Gastroesophageal sphincter (tissue), 4 donors: ENCODE results near the gene TPX2. TPM values are rescaled to one million over a fixed set of nuclear protein-coding genes. Genes with fewer than 3 reads are reported as not detected.

Experiments
- ATAC-seq: fragments of 150-250 bp; one replicate; pipeline ENCODE4 v1.9.1; 2016; ENCODE audit warnings: mild to moderate bottlenecking, moderate library complexity
- H3K27ac ChIP-seq, 4 donors: fragments of 200-600 bp; sonication (generic) in 3 of 4; 1 replicate in 3 of 4; 2 replicates in 1 of 4; pipeline ENCODE4 v1.5.1; 2016 to 2019
- H3K27me3 ChIP-seq: fragments of 200-600 bp; sonication (generic); one replicate; pipeline ENCODE4 v1.5.1; 2019
- H3K36me3 ChIP-seq, 2 donors: fragments of 200-600 bp; sonication (generic); one replicate each; pipeline ENCODE4 v1.5.1; 2019; ENCODE audit warnings: control low read depth in 1 of 2
- H3K4me1 ChIP-seq, 3 donors: fragments of 200-600 bp; sonication (generic); 1 replicate in 2 of 3; 2 replicates in 1 of 3; pipeline ENCODE4 v1.5.1; 2016 to 2019; ENCODE audit warnings: control low read depth in 2 of 3
- H3K4me3 ChIP-seq, 2 donors: fragments of 200-600 bp; sonication (generic); one replicate each; pipeline ENCODE4 v1.5.1; 2019; ENCODE audit warnings: mild to moderate bottlenecking in 1 of 2, moderate library complexity in 1 of 2
- H3K9me3 ChIP-seq, 3 donors: fragments of 200-600 bp; sonication (generic); one replicate each; pipeline ENCODE4 v1.5.1; 2017 to 2019; ENCODE audit warnings: control low read depth in 2 of 3
- EP300 ChIP-seq: sonication (generic); formaldehyde crosslinking; IDR thresholded peaks from one replicate; pipeline ENCODE4 v1.6.1; 2017; ENCODE audit warnings: antibody characterized with exemption, mild to moderate bottlenecking
- POLR2A ChIP-seq, 2 donors: fragments of 450-650 bp; IDR thresholded peaks; one replicate each; pipeline ENCODE4 v1.6.1; 2017; ENCODE audit warnings: antibody characterized with exemption in 2 of 2, mild to moderate bottlenecking in 2 of 2, moderate library complexity in 1 of 2
- POLR2AphosphoS5 ChIP-seq: sonication (generic); formaldehyde crosslinking; IDR thresholded peaks from one replicate; pipeline ENCODE4 v1.6.1; 2017; ENCODE audit warnings: antibody characterized with exemption
- WGBS, 2 donors: methylation state at CpG; one replicate each; pipeline ENCODE4 v1.1.5; 2018; ENCODE audit warnings: low coverage in 1 of 2; 5-methylcytosine and 5-hydroxymethylcytosine counted together
- total RNA-seq, 4 donors: library from RNA; depleted of rRNA; stranded (reverse); fragments of >200 nt; gene quantifications; one replicate each; pipeline ENCODE4 v1.1.0, GENCODE V29; 2016
- TF ChIP-seq, protein P1 (sequence below), 4 experiments: fragments of 200-600 bp in 2 of 4; fragments of 450-650 bp in 2 of 4; sonication (generic) in 1 of 4; IDR thresholded peaks; one replicate each; pipeline ENCODE4 v1.5.1; 2017 to 2019; ENCODE audit warnings: antibody characterized with exemption in 4 of 4, mild to moderate bottlenecking in 2 of 4, moderate library complexity in 2 of 4

TPX2 gene
- total RNA-seq, 4 donors from 2014 or later = 0.13 to 1.4 (median 0.74) TPM

DNA sequence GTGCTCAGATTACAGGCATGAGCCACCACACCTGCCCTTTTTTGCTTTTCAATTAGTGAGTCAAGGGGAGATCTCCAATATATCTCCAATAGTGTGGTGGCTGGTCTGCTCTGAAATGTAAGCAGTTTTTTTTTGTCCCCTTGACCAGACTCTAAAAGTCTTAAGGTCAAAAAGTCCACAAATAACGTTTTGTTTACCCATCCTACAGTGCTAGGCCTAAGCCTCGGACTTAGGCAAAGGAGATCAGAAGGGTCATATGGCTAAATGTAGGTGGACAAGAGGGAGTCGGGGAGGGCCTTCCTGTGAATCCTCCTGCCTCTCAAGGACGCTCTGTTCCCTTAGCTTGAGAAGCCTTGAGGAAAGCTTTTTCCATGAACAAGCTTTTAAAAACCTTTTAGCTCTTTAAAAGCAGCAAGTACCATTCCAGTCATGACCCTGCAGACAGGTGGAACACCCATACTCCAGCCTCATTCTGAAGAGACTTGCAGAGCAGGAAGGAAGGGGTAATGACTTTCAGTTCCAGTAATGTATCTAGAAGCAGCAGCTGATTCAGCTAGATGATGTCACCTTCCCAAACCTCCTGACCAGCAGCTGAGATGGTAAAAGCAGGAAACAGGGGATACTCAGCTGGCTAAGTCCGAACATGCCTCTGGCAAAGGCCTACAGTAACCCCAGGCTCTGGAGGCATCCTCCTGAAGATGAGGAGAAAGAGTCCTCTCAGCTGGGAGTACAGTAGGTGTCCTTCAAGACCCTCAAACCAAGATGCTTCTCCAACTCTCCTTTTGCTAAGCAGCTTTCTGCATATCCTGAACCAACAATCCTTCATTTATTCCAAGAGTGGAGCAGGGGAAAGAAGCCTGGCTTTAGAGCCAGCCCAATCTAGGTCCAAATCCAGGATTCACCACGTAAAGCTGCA lies 40.0 kb upstream of the TPX2 start:
- TF ChIP-seq EP300 (no peak), POLR2AphosphoS5 (peak; percentile 90), POLR2A (IDR thresholded peaks at IDR 0.05) (no peak)
- TF ChIP-seq, protein P1, sequence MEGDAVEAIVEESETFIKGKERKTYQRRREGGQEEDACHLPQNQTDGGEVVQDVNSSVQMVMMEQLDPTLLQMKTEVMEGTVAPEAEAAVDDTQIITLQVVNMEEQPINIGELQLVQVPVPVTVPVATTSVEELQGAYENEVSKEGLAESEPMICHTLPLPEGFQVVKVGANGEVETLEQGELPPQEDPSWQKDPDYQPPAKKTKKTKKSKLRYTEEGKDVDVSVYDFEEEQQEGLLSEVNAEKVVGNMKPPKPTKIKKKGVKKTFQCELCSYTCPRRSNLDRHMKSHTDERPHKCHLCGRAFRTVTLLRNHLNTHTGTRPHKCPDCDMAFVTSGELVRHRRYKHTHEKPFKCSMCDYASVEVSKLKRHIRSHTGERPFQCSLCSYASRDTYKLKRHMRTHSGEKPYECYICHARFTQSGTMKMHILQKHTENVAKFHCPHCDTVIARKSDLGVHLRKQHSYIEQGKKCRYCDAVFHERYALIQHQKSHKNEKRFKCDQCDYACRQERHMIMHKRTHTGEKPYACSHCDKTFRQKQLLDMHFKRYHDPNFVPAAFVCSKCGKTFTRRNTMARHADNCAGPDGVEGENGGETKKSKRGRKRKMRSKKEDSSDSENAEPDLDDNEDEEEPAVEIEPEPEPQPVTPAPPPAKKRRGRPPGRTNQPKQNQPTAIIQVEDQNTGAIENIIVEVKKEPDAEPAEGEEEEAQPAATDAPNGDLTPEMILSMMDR (IDR thresholded peaks at IDR 0.05) = no peak
- Histone ChIP-seq H3K27ac (peak overlapping the region; percentile 36 to 80 (median 68)), H3K4me1 (peaks cover 9 to 77% (median 34%) of the 10 kb centered on the region in 3 donors), H3K36me3 (peaks cover 0 to 9% of the 10 kb centered on the region in 2 donors), H3K27me3 (no peaks in the 10 kb centered on the region), H3K4me3 (no peak overlapping the region), H3K9me3 (no peaks in the 10 kb centered on the region)
- 24 to 40% methylated on average over 5 of the region's 6 CpGs for WGBS, 2 donors
- peak; percentile 88 for ATAC-seq

DNA sequence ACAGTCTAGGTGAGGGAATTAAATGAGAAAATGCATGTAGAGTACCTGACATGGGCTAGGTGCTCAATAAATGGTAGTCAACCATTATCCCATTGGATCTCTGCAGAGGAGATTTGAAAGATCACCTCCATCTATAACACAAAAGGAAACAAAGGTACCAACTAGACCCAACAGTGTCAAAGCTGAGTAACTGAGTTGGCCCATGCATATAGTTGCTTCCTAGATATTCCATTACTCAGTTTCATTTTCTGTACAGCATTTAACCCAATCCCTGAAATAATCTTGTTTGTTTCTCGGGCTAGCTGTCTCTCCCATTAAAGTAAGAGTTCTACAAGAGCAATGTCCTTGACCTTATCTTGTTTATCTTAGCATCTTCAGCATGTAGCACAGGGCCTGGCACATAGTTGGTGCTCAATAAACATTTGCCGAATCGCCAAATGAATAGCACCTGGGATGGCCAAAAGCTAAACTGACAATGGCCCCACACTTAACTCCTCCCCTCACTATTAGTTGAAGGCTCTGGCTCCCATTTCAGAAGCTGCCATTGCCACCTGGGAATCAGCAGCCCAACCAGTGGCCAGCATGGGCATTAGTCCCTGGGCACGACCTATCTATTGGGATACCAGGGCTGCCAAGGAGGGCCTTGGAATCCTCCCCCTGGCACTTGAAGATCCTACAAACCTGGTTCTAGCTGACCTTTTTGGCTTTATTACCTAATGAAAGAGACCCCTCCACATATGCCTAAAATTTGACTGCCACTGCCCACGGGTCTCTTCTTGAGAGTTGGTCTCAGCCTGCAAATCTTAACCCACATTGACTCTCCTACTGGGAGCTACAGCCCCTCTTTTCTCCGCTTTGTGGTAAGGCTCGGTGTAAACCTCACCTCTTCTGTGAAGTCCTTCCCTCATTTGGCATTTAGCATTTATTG lies 39.0 kb upstream of the TPX2 start:
- H3K4me1 ChIP-seq = peaks cover 9 to 79% (median 32%) of the 10 kb centered on the region in 3 donors
- WGBS, 2 donors = 89 to 92% methylated on average over 6 to 7 of the region's 7 CpGs
- peaks cover 0 to 5% of the 10 kb centered on the region in 2 donors for H3K36me3 ChIP-seq
- no peak for TF ChIP-seq POLR2A (IDR thresholded peaks at IDR 0.05)
- TF ChIP-seq, protein P1 (IDR thresholded peaks at IDR 0.05) = no peak
- TF ChIP-seq POLR2AphosphoS5 = no peak
- TF ChIP-seq EP300 = no peak
- no peak for ATAC-seq
- H3K4me3 ChIP-seq = no peak overlapping the region
- peak overlapping the region in 3 of 4 donors; percentile 63 to 80 (median 72) for H3K27ac ChIP-seq
- no peaks in the 10 kb centered on the region for H3K9me3 ChIP-seq
- H3K27me3 ChIP-seq = no peaks in the 10 kb centered on the region

DNA sequence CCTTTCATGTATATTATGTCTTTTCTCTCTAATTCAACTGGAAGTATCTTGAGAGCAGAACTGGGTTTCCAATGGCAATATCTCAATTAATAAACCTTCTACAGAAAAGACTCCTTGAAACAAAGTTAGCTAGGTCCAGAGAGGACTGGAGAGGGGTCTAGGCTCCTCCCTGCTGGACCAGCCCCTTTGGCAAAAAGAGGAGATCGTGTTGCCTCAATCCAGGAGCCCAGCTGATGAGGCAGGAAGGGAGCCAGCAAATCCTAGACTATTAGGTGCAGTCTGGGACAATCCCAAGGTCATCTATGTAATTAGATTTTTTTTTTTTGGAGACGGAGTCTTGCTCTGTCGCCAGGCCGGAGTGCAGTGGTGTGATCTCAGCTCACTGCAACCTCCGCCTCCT lies 38.3 kb upstream of the TPX2 start:
- TF ChIP-seq, protein P1 (IDR thresholded peaks at IDR 0.05) = no peak
- TF ChIP-seq POLR2AphosphoS5 (no peak), POLR2A (IDR thresholded peaks at IDR 0.05) (no peak)
- Histone ChIP-seq H3K36me3 (peaks cover 0 to 9% of the 10 kb centered on the region in 2 donors), H3K9me3 (no peaks in the 10 kb centered on the region), H3K4me3 (no peak overlapping the region), H3K27me3 (no peaks in the 10 kb centered on the region), H3K4me1 (peaks cover 11 to 79% (median 29%) of the 10 kb centered on the region in 3 donors), H3K27ac (peak overlapping the region in 3 of 4 donors; percentile 63 to 80 (median 72))
- 78% methylated on average over 5 of the region's 5 CpGs; no CpG with 5 or more reads in 1 of the 2 donors for WGBS, 2 donors
- no peak for ATAC-seq

DNA sequence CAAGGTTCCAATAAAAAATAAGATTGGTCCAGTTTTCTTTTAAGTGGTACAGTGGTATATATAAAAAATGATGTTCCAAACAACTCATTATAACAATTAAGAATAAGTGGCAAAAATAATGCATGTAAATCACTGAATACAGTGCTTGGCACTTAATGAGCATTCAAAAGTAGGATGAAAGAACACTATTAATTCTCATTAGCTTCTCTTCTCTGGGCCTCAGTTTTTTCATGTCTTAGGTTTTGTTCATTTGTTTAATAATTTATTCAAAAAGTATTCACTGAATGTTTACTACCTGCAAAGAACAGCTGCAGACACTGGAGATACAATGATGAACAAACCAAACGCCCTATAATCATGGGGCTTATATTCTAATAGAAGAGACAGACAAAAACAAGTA lies 37.5 kb upstream of the TPX2 start:
- ATAC-seq = no peak
- H3K4me1 ChIP-seq = peaks cover 11 to 80% (median 29%) of the 10 kb centered on the region in 3 donors
- no peak overlapping the region for H3K4me3 ChIP-seq
- H3K27me3 ChIP-seq = no peaks in the 10 kb centered on the region
- peaks cover 0 to 12% of the 10 kb centered on the region in 2 donors for H3K36me3 ChIP-seq
- H3K27ac ChIP-seq = peak overlapping the region in 3 of 4 donors; percentile 12 to 63 (median 37)
- TF ChIP-seq EP300 (no peak), POLR2AphosphoS5 (no peak), POLR2A (IDR thresholded peaks at IDR 0.05) (no peak)
- TF ChIP-seq, protein P1 (IDR thresholded peaks at IDR 0.05) = no peak
- no peaks in the 10 kb centered on the region for H3K9me3 ChIP-seq
- WGBS, 2 donors = 57 to 67% methylated on average over 1 of the region's 1 CpG
